Measurements from ENCODE around the gene CMTM7.

DNA sequence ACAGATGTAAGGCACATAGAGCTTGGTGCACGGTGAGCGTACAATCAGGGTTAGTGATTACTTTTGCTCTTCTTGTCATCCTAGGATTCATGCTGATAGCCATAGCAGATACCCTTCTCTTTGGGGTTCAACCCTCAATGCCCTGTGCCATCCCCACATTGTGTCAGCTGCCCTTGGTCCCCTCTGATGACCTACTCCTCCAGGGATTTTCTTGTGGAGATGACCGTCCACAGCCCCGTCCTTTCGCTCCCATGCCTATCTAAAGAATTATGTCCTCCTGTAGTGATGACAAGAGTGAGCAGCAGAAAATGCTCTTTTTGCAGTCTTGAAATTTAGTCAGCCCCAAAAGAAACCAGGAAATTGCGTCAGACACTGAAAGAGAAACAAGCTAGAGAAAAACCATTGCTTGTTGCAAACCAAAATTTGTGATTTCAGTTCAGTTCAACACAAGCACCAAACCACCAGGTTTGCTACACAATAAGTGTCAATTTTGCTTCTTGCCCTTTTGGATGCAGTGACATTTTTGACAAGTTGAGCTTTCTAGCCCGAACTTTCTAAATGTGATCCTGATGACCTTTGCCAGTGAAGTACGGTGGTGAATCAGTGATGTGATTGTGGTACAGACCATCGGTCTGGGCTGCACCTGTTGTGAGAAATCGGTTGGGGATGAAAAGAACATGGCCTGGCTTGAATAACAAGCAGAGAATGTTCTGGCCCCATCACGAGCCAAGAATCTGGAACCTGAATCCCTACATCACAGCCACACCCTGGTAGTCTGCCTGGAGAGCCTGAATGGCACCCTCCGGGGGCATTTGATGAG is 41.3 kb downstream of the CMTM7 start:
- TF ChIP-seq, protein P1, sequence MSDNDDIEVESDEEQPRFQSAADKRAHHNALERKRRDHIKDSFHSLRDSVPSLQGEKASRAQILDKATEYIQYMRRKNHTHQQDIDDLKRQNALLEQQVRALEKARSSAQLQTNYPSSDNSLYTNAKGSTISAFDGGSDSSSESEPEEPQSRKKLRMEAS (IDR thresholded peaks at IDR 0.05; ENCODE audit: low read depth, low read length) = no peak
- TF ChIP-seq, protein P2, sequence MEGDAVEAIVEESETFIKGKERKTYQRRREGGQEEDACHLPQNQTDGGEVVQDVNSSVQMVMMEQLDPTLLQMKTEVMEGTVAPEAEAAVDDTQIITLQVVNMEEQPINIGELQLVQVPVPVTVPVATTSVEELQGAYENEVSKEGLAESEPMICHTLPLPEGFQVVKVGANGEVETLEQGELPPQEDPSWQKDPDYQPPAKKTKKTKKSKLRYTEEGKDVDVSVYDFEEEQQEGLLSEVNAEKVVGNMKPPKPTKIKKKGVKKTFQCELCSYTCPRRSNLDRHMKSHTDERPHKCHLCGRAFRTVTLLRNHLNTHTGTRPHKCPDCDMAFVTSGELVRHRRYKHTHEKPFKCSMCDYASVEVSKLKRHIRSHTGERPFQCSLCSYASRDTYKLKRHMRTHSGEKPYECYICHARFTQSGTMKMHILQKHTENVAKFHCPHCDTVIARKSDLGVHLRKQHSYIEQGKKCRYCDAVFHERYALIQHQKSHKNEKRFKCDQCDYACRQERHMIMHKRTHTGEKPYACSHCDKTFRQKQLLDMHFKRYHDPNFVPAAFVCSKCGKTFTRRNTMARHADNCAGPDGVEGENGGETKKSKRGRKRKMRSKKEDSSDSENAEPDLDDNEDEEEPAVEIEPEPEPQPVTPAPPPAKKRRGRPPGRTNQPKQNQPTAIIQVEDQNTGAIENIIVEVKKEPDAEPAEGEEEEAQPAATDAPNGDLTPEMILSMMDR (IDR thresholded peaks at IDR 0.05; ENCODE audit: low read depth, low read length) = no peak
- TF ChIP-seq POLR2A (IDR thresholded peaks at IDR 0.05; ENCODE audit: extremely low read depth, insufficient read length) (no peak), MYC (IDR thresholded peaks at IDR 0.05; ENCODE audit: low read depth, low read length) (no peak)
